A673 (cell line): ENCODE data around the gene C1R. TPM values are rescaled to one million over a fixed set of nuclear protein-coding genes. Genes with fewer than 3 reads are reported as not detected.

Experiments used
- BruUV-seq: library from RNA; stranded (reverse); fragments of 400-500 nt; replicated peaks from 2 replicates; lab custom pipeline; 2021; lab: Mats Ljungman, UMichigan
- CTCF ChIA-PET: fragments of 300-600 bp; sonication (Branson Sonifier 250); formaldehyde crosslinking; loops from one replicate; lab custom pipeline; 2022; ENCODE audit warnings: antibody characterized with exemption; lab: Charles Lee
- POLR2A ChIA-PET: fragments of 300-600 bp; sonication (Branson Sonifier 250); formaldehyde crosslinking; loops from one replicate; lab custom pipeline; 2022; ENCODE audit warnings: antibody characterized with exemption; ENCODE audit not compliant: low non-redundant PET; lab: Charles Lee
- DNase-seq: peaks from one replicate; pipeline ENCODE4 v3.0.0-alpha.2; 2015; ENCODE audit warnings: low spot score
- H3K27ac ChIP-seq: fragments of 200-600 bp; sonication (generic); 2 replicates; pipeline ENCODE4 v1.5.1; 2016; ENCODE audit warnings: mixed run types, low read depth, mild to moderate bottlenecking, mixed read lengths, antibody characterized with exemption, low read length; ENCODE audit not compliant: poor library complexity, severe bottlenecking
- H3K27me3 ChIP-seq: fragments of 200-600 bp; sonication (generic); replicated peaks from 2 replicates; pipeline ENCODE4 v1.6.1; 2017; ENCODE audit warnings: mixed run types, low read depth, mild to moderate bottlenecking, mixed read lengths, antibody characterized with exemption, low read length; ENCODE audit not compliant: insufficient read depth, poor library complexity
- H3K36me3 ChIP-seq: fragments of 200-600 bp; sonication (generic); 2 replicates; pipeline ENCODE4 v1.6.1; 2016; ENCODE audit warnings: mixed run types, mild to moderate bottlenecking, mixed read lengths, antibody characterized with exemption, low read length; ENCODE audit not compliant: insufficient read depth, poor library complexity, severe bottlenecking
- H3K4me1 ChIP-seq: fragments of 200-600 bp; sonication (generic); 2 replicates; pipeline ENCODE4 v1.6.1; 2017; ENCODE audit warnings: mixed run types, mild to moderate bottlenecking, mixed read lengths, antibody characterized with exemption, low read length; ENCODE audit not compliant: insufficient read depth, poor library complexity, severe bottlenecking
- H3K4me3 ChIP-seq: fragments of 200-600 bp; sonication (generic); 2 replicates; pipeline ENCODE4 v1.5.1; 2016; ENCODE audit warnings: low read depth, mixed run types, mild to moderate bottlenecking, mixed read lengths, low read length; ENCODE audit not compliant: poor library complexity, severe bottlenecking
- H3K9me3 ChIP-seq: fragments of 200-600 bp; sonication (generic); 2 replicates; pipeline ENCODE4 v1.6.1; 2016; ENCODE audit warnings: mixed run types, low read depth, mild to moderate bottlenecking, mixed read lengths, antibody characterized with exemption, low read length; ENCODE audit not compliant: poor library complexity, severe bottlenecking
- CTCF ChIP-seq: fragments of 300-800, 200-600 bp; sonication (generic); conservative IDR thresholded peaks from 2 replicates; pipeline ENCODE4 v1.5.1; 2017; ENCODE audit warnings: low read depth, mild to moderate bottlenecking, antibody characterized with exemption, low read length, moderate library complexity, mixed read lengths
- EZH2 ChIP-seq: fragments of 200-600 bp; sonication (generic); IDR thresholded peaks from 2 replicates; pipeline ENCODE4 v1.6.1; 2017; ENCODE audit warnings: borderline replicate concordance, low read depth, mild to moderate bottlenecking, mixed read lengths, antibody characterized with exemption, low read length; ENCODE audit not compliant: poor library complexity, severe bottlenecking
- intact Hi-C: fragments of 100-400 bp; cut with micrococcal nuclease; formaldehyde crosslinking; loops from one replicate; pipeline ENCODE4 v1.10.0; 2022; ENCODE audit not compliant: unreplicated experiment
- total RNA-seq: library from RNA; stranded (reverse); gene quantifications from 2 replicates; pipeline ENCODE4 v1.2.3, GENCODE V29; 2021

Gene C1R
- total RNA-seq, 1 experiment from 2014 or later = 10.9 TPM

DNA sequence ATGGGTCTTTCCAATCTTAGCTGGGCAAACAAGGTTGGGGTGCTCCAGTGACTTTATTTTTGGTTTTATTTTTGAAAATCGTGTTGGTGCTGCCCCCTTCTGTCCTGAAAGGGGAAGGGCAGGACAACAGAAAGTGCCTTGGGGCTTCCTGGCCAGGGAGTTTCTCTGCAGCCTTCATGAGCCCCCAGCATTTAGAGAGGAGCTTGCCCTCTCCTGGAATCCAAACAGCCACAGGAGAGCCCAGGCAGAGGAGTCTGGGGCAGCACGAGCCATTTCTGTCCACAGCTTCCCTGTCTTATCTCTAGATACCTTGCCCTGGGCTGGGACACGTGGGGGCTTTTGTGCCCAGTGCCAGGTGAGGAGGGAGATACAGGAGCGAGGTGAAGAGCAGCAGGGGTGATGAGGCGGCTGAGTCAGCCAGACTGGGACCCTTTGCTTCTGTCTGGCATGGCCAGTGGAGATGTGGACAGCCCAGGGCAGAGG lies 21.2 kb upstream of the C1R start:
- Histone ChIP-seq H3K36me3 (no peaks in the 10 kb centered on the region), H3K27me3 (no peaks in the 10 kb centered on the region), H3K4me1 (no peaks in the 10 kb centered on the region), H3K4me3 (no peak overlapping the region), H3K9me3 (no peaks in the 10 kb centered on the region), H3K27ac (no peak overlapping the region)
- no TSS peak for BruUV-seq
- CTCF ChIA-PET = interaction anchor here (0.6 to 1.9 kb wide), 4 partner anchors 168 to 823 kb away, joined by 4 to 11 read pairs (median 4); no protein-coding TSS in a partner anchor
- POLR2A ChIA-PET = interaction anchor here (0.5 to 1.5 kb wide), 2 partner anchors 170 to 424 kb away, joined by 4 to 10 read pairs; partner anchors contain the start of genes C12orf57, RNU7-1 and ZNF384
- intact Hi-C loops = loop anchor here (5.0 kb wide), 1 partner anchor 241 kb away; the partner anchor contains the start of gene SPSB2
- peak; percentile 67 for DNase-seq
- TF ChIP-seq CTCF (peak; percentile 86), EZH2 (no peak)

- intact Hi-C loops = loop anchor here (5.0 kb wide), 1 partner anchor 240 kb away; the partner anchor contains the start of gene SPSB2
- CTCF ChIA-PET = interaction anchor here (1.9 kb wide), 1 partner anchor 243 kb away, joined by 11 read pairs; no protein-coding TSS in a partner anchor
- Histone ChIP-seq H3K4me1 (no peaks in the 10 kb centered on the region), H3K9me3 (no peaks in the 10 kb centered on the region), H3K36me3 (no peaks in the 10 kb centered on the region), H3K4me3 (no peak overlapping the region), H3K27ac (no peak overlapping the region), H3K27me3 (no peaks in the 10 kb centered on the region)
- TF ChIP-seq CTCF (no peak), EZH2 (no peak)
- POLR2A ChIA-PET = no interaction called here
- no peak for DNase-seq
- BruUV-seq = no TSS peak
Measured at GRCh38 chr12:7112041-7112440, 19.8 kb upstream of the C1R start.

DNA sequence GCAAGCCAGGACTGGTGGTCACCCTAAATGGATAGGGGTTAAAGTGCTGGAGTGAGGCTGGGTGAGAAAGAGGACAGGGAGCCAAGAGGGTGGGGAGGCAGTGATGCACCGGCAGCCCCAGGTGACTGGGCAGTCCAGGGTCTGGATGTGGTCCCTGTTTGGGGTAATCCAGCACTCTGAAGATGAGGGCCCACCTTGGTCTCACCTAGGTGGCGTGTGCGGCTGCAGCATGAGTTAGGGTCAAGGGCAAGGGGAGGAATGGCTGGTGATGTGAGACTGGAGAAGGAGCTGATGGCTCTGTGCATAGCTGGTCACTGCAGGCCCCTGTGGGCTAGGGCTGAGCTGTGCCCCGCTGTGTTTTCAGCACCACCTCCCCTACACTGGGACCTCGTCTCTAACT lies 18.4 kb upstream of the C1R start:
- H3K36me3 ChIP-seq = no peaks in the 10 kb centered on the region
- intact Hi-C loops = loop anchor here (5.0 kb wide), 1 partner anchor 238 kb away; the partner anchor contains the start of gene SPSB2
- POLR2A ChIA-PET = interaction anchor here (0.6 kb wide), 1 partner anchor 438 kb away, joined by 6 read pairs; no protein-coding TSS in a partner anchor

More for the DNA sequence above, 18.4 kb upstream of the C1R start:
- no peaks in the 10 kb centered on the region for H3K27me3 ChIP-seq
- H3K27ac ChIP-seq = no peak overlapping the region
- no peak overlapping the region for H3K4me3 ChIP-seq
- no peak for TF ChIP-seq CTCF
- no peak for TF ChIP-seq EZH2
- peaks cover 7% of the 10 kb centered on the region for H3K9me3 ChIP-seq
- no TSS peak for BruUV-seq
- CTCF ChIA-PET = interaction anchor here (1.1 kb wide), 1 partner anchor 166 kb away, joined by 3 read pairs; no protein-coding TSS in a partner anchor
- H3K4me1 ChIP-seq = no peaks in the 10 kb centered on the region
- DNase-seq = no peak
